Measurements from ENCODE around the gene SPAG4.

The SPAG4 gene

GRCh38 chr20:35641743-35642142 is 26.1 kb downstream of the SPAG4 start:
- H3K4me3 ChIP-seq (ENCODE audit: low read depth, low read length): no peak overlapping the region
- DNase-seq (ENCODE audit: low read depth, low spot score): no peak
- POLR2A ChIA-PET: no interaction called here
- TF ChIP-seq CTCF (IDR thresholded peaks at IDR 0.05; ENCODE audit: insufficient read depth, low read length, missing control alignments): no peak
- CTCF ChIA-PET: interaction anchor here (1.7 kb wide), 1 partner anchor 23 kb away, joined by 4 read pairs; no protein-coding TSS in a partner anchor

GRCh38 chr20:35643045-35643444 is 27.4 kb downstream of the SPAG4 start:
- no peak for TF ChIP-seq CTCF (IDR thresholded peaks at IDR 0.05; ENCODE audit: insufficient read depth, low read length, missing control alignments)
- DNase-seq (ENCODE audit: low read depth, low spot score): no peak
- POLR2A ChIA-PET: no interaction called here
- H3K4me3 ChIP-seq (ENCODE audit: low read depth, low read length): no peak overlapping the region
- CTCF ChIA-PET: interaction anchor here (1.7 kb wide), 1 partner anchor 25 kb away, joined by 4 read pairs; no protein-coding TSS in a partner anchor

- no peak for DNase-seq (ENCODE audit: low read depth, low spot score)
- ChIA-PET POLR2A (no interaction called here), CTCF (interaction anchor here (1.4 kb wide), 1 partner anchor 8 kb away, joined by 4 read pairs; no protein-coding TSS in a partner anchor)
- no peak for TF ChIP-seq CTCF (IDR thresholded peaks at IDR 0.05; ENCODE audit: insufficient read depth, low read length, missing control alignments)
- H3K4me3 ChIP-seq (ENCODE audit: low read depth, low read length): no peak overlapping the region
Observed at GRCh38 chr20:35644806-35645205, 29.2 kb downstream of the SPAG4 start.

- POLR2A ChIA-PET: interaction anchor here (1.3 kb wide), 1 partner anchor 10 kb away, joined by 4 read pairs; no protein-coding TSS in a partner anchor
- DNase-seq (ENCODE audit: low read depth, low spot score): no peak
Observed at GRCh38 chr20:35648836-35649235, 33.2 kb downstream of the SPAG4 start.

GRCh38 chr20:35650632-35651031 is 35.0 kb downstream of the SPAG4 start:
- ChIA-PET CTCF (no interaction called here), POLR2A (no interaction called here)
- TF ChIP-seq CTCF (IDR thresholded peaks at IDR 0.05; ENCODE audit: insufficient read depth, low read length, missing control alignments): no peak
- no peak overlapping the region for H3K4me3 ChIP-seq (ENCODE audit: low read depth, low read length)
- DNase-seq (ENCODE audit: low read depth, low spot score): no peak

More at GRCh38 chr20:35648836-35649235, 33.2 kb downstream of the SPAG4 start:
- H3K4me3 ChIP-seq (ENCODE audit: low read depth, low read length): no peak overlapping the region
- CTCF ChIA-PET: no interaction called here
- no peak for TF ChIP-seq CTCF (IDR thresholded peaks at IDR 0.05; ENCODE audit: insufficient read depth, low read length, missing control alignments)

GRCh38 chr20:35651958-35652357 is 36.3 kb downstream of the SPAG4 start:
- no peak overlapping the region for H3K4me3 ChIP-seq (ENCODE audit: low read depth, low read length)
- ChIA-PET POLR2A (no interaction called here), CTCF (interaction anchor here (1.4 kb wide), 1 partner anchor 12 kb away, joined by 4 read pairs; no protein-coding TSS in a partner anchor)
- no peak for TF ChIP-seq CTCF (IDR thresholded peaks at IDR 0.05; ENCODE audit: insufficient read depth, low read length, missing control alignments)
- no peak for DNase-seq (ENCODE audit: low read depth, low spot score)

All from AG04449 (cell line).